HepG2 (cell line): ENCODE data around the gene TUBGCP6. TPM values are rescaled to one million over a fixed set of nuclear protein-coding genes. Genes with fewer than 3 reads are reported as not detected.

ENCODE experiments used
- ATAC-seq: fragments of 200-7000 bp; cut with Tn5 transposase; 3 replicates; pipeline ENCODE4 v1.9.1; 2020; ENCODE audit warnings: mild to moderate bottlenecking, moderate library complexity
- BruUV-seq: library from RNA; stranded (reverse); fragments of 400-500 nt; replicated peaks from 2 replicates; lab custom pipeline; 2021; lab: Mats Ljungman, UMichigan
- CTCF ChIA-PET: fragments of 300-600 bp; formaldehyde crosslinking; extraction: SDS; loops from one replicate; lab custom pipeline; 2021; ENCODE audit warnings: low total read pairs, inconsistent platforms, low intra/inter-chr PET ratio; lab: Yijun Ruan, JAX
- POLR2A ChIA-PET: fragments of 350-600 bp; sonication (Branson Sonifier 250); formaldehyde crosslinking; loops from one replicate; lab custom pipeline; 2020; ENCODE audit warnings: antibody characterized with exemption, inconsistent platforms; lab: Yijun Ruan, JAX
- DNase-seq: peaks from one replicate; pipeline ENCODE4 v3.0.0-alpha.2; 2015; ENCODE audit warnings: low spot score
- FAIRE-seq: peaks from 3 replicates; lab custom pipeline; 2011; peaks lifted over from hg19 to GRCh38; lab: Jason Lieb, UNC
- H2AFZ ChIP-seq: one replicate; pipeline ENCODE4 v1.6.1; 2011; ENCODE audit warnings: low read length, inconsistent platforms
- H3K27ac ChIP-seq: fragments of 300-600 bp; 3 replicates; pipeline ENCODE4 v1.8.0; 2011; ENCODE audit warnings: mixed run types, mild to moderate bottlenecking, mixed read lengths, low read length, inconsistent platforms; ENCODE audit not compliant: insufficient read depth; ENCODE audit errors: extremely low read length
- H3K27me3 ChIP-seq, 2 experiments: fragments of 200-600 bp in 1 of 2; 2 replicates in 1 of 2; 3 replicates in 1 of 2; pipeline versions ENCODE4 v1.6.0 to v1.8.0; 2011; ENCODE audit warnings: low read length in 2 of 2, mild to moderate bottlenecking in 2 of 2, moderate library complexity in 2 of 2, inconsistent platforms in 1 of 2; ENCODE audit not compliant: insufficient read depth in 2 of 2, control insufficient read depth in 1 of 2
- H3K36me3 ChIP-seq, 2 experiments: fragments of 200-600 bp in 1 of 2; replicated peaks in 1 of 2; 2 replicates in 1 of 2; 3 replicates in 1 of 2; pipeline versions ENCODE4 v1.5.1 to v1.8.0; 2011; ENCODE audit warnings: low read length in 2 of 2, inconsistent platforms in 1 of 2; ENCODE audit not compliant: insufficient read depth in 2 of 2, control insufficient read depth in 1 of 2
- H3K4me1 ChIP-seq: 2 replicates; pipeline ENCODE4 v1.5.1; 2012; ENCODE audit warnings: low read length, inconsistent platforms; ENCODE audit not compliant: insufficient read depth
- H3K4me2 ChIP-seq: 2 replicates; pipeline ENCODE4 v1.6.0; 2011; ENCODE audit warnings: low read depth, low read length, inconsistent platforms
- H3K4me3 ChIP-seq, 3 experiments: fragments of 200-600 bp in 1 of 3; sonication (generic), shearing (Covaris generic) in 1 of 3; replicated peaks in 1 of 3; 2 replicates each; pipeline ENCODE4 v1.5.1; 2011 to 2016; ENCODE audit warnings: low read length in 3 of 3, inconsistent platforms in 2 of 3, low read depth in 2 of 3, mild to moderate bottlenecking in 2 of 3, control low read depth in 1 of 3, mixed read lengths in 1 of 3; ENCODE audit not compliant: insufficient read depth in 1 of 3
- H3K79me2 ChIP-seq: one replicate; pipeline ENCODE4 v1.6.1; 2011; ENCODE audit warnings: low read length, inconsistent platforms; ENCODE audit not compliant: insufficient read depth
- H3K9ac ChIP-seq: 2 replicates; pipeline ENCODE4 v1.6.0; 2011; ENCODE audit warnings: mild to moderate bottlenecking, low read depth, low read length, inconsistent platforms; ENCODE audit not compliant: insufficient read depth
- H3K9me3 ChIP-seq: 2 replicates; pipeline ENCODE4 v1.5.1; 2012; ENCODE audit warnings: mild to moderate bottlenecking, low read length
- H4K20me1 ChIP-seq: 2 replicates; pipeline ENCODE4 v1.6.0; 2011; ENCODE audit warnings: inconsistent platforms, mild to moderate bottlenecking, low read length, moderate library complexity; ENCODE audit not compliant: insufficient read depth
- AGO2 ChIP-seq: fragments of 200-400 bp; formaldehyde crosslinking; optimal IDR thresholded peaks from 2 replicates; pipeline ENCODE3; 2017; ENCODE audit warnings: mild to moderate bottlenecking, low read depth, low read length, moderate library complexity
- AKAP8 ChIP-seq: sonication (generic); formaldehyde crosslinking; IDR thresholded peaks from 2 replicates; pipeline ENCODE4 v1.5.1; 2020; ENCODE audit warnings: mild to moderate bottlenecking, missing genetic modification reagents
- CHD2 ChIP-seq: IDR thresholded peaks from 2 replicates; pipeline ENCODE4 v1.6.1; 2011; ENCODE audit warnings: low read depth, low read length, improper control_type of control experiment
- CTCF ChIP-seq: sonication (generic); formaldehyde crosslinking; IDR thresholded peaks from 2 replicates; pipeline ENCODE4 v1.5.0; 2020; ENCODE audit warnings: mild to moderate bottlenecking, missing genetic modification reagents, moderate library complexity
- HNRNPL ChIP-seq: fragments of 200-400 bp; formaldehyde crosslinking; IDR thresholded peaks from 2 replicates; pipeline ENCODE4 v1.6.1; 2017; ENCODE audit warnings: mild to moderate bottlenecking, low read depth, low read length
- HNRNPUL1 ChIP-seq: fragments of 200-400 bp; formaldehyde crosslinking; IDR thresholded peaks from 2 replicates; pipeline ENCODE4 v1.6.1; 2017; ENCODE audit warnings: low read depth, mild to moderate bottlenecking, low read length, moderate library complexity
- ONECUT2 ChIP-seq: sonication (generic); formaldehyde crosslinking; IDR thresholded peaks from 2 replicates; pipeline ENCODE4 v1.4.0; 2020; ENCODE audit warnings: missing genetic modification reagents
- RBFOX2 ChIP-seq: fragments of 200-400 bp; formaldehyde crosslinking; IDR thresholded peaks from 2 replicates; pipeline ENCODE4 v1.6.1; 2017; ENCODE audit warnings: low read depth, mild to moderate bottlenecking, low read length
- SYNCRIP ChIP-seq: fragments of 200-400 bp; formaldehyde crosslinking; IDR thresholded peaks from 2 replicates; pipeline ENCODE4 v1.6.1; 2018; ENCODE audit warnings: mild to moderate bottlenecking, low read depth, low read length; ENCODE audit not compliant: insufficient read depth
- ZBTB33 ChIP-seq: sonication (generic); formaldehyde crosslinking; IDR thresholded peaks from 2 replicates; pipeline ENCODE4 v1.4.0; 2020; ENCODE audit warnings: missing genetic modification reagents
- WGBS: methylation state at CpG from one replicate; pipeline ENCODE4 v1.1.6; 2017; ENCODE audit warnings: low lambda C conversion rate; 5-methylcytosine and 5-hydroxymethylcytosine counted together
- in situ Hi-C: cut with HindIII; loops from 2 replicates; pipeline ENCODE4 v1.10.0; 2017; ENCODE audit warnings: low pct_unique_long_range_greater_than_20kb; ENCODE audit not compliant: extremely low pct_ligation_motif_present
- intact Hi-C: fragments of 100-400 bp; cut with micrococcal nuclease; formaldehyde crosslinking; loops from one replicate; pipeline ENCODE4 v1.10.0; 2022; ENCODE audit not compliant: unreplicated experiment
- polyA plus RNA-seq, 8 experiments: library from polyadenylated mRNA; depleted of rRNA in 3 of 8; stranded (reverse) in 7 of 8; unstranded in 1 of 8; fragments of >200 nt; fragmentation: Illumina TruSeq in 4 of 8; extraction: Trizol in 4 of 8; gene quantifications; 2 replicates each; pipeline versions ENCODE4 v1.2.1 to v1.2.3, GENCODE V29; 2011 to 2016; ENCODE audit warnings: low read depth in 4 of 8, missing spikeins in 1 of 8, mixed read lengths in 1 of 8; ENCODE audit not compliant: insufficient read depth in 1 of 8
- total RNA-seq, 5 experiments: library from RNA; depleted of rRNA; stranded (reverse); fragments of >200 nt; fragmentation: Illumina TruSeq; extraction: Trizol; gene quantifications; 2 replicates each; pipeline ENCODE4 v1.2.3, GENCODE V29; 2016; ENCODE audit warnings: low read depth in 1 of 5
- TF ChIP-seq, protein P1 (sequence below): sonication (generic); formaldehyde crosslinking; IDR thresholded peaks from 2 replicates; pipeline ENCODE4 v1.5.0; 2020; ENCODE audit warnings: missing genetic modification reagents

The TUBGCP6 gene
- total and polyA plus RNA-seq, 2 of the 13 experiments (the other 11 are each of a cell fraction or from before 2014, with no cell fraction given): 14.6 to 15.7 TPM

GRCh38 chr22:50190182-50190940 is 54.5 kb downstream of the TUBGCP6 start:
- no peak overlapping the region for H3K9ac ChIP-seq
- POLR2A ChIA-PET: no interaction called here

More at GRCh38 chr22:50190182-50190940, 54.5 kb downstream of the TUBGCP6 start:
- Histone ChIP-seq H3K36me3 (peaks cover 14 to 22% of the 10 kb centered on the region in 2 experiments; a peak in 4 of 5 replicates), H3K4me1 (peaks cover 11% of the 10 kb centered on the region), H3K4me2 (no peak overlapping the region), H3K79me2 (peaks cover 18% of the 10 kb centered on the region), H3K9me3 (no peaks in the 10 kb centered on the region), H3K27ac (no peak overlapping the region), H2AFZ (no peak overlapping the region), H3K4me3 (no peak overlapping the region), H3K27me3 (no peaks in the 10 kb centered on the region), H4K20me1 (peaks cover 2% of the 10 kb centered on the region; the same call in 1 of the 2 replicates)
- BruUV-seq: no TSS peak
- FAIRE-seq (no peak), DNase-seq (no peak), ATAC-seq (no peak)
- in situ Hi-C loops (no loop called here), intact Hi-C loops (no loop called here)
- 98% methylated on average over 17 of the region's 43 CpGs for WGBS
- TF ChIP-seq CTCF (CRISPR knock-in tag) (peak; percentile 22; the same call in 1 of the 2 replicates), AGO2 (peak; percentile 5), ONECUT2 (CRISPR knock-in tag) (no peak), ZBTB33 (peak; percentile 89), SYNCRIP (no peak), AKAP8 (CRISPR knock-in tag) (peak; percentile 74), CHD2 (no peak), HNRNPL (no peak), RBFOX2 (peak; percentile 50), HNRNPUL1 (no peak)
- TF ChIP-seq, protein P1, sequence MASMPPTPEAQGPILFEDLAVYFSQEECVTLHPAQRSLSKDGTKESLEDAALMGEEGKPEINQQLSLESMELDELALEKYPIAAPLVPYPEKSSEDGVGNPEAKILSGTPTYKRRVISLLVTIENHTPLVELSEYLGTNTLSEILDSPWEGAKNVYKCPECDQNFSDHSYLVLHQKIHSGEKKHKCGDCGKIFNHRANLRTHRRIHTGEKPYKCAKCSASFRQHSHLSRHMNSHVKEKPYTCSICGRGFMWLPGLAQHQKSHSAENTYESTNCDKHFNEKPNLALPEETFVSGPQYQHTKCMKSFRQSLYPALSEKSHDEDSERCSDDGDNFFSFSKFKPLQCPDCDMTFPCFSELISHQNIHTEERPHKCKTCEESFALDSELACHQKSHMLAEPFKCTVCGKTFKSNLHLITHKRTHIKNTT (CRISPR knock-in tag): no peak
- CTCF ChIA-PET: no interaction called here
